Measurements from ENCODE around the gene DUSP12. TPM values are rescaled to one million over a fixed set of nuclear protein-coding genes. Genes with fewer than 3 reads are reported as not detected.

DUSP12 gene
- total RNA-seq, 1 donor from 2014 or later, result 8.2 TPM

DNA sequence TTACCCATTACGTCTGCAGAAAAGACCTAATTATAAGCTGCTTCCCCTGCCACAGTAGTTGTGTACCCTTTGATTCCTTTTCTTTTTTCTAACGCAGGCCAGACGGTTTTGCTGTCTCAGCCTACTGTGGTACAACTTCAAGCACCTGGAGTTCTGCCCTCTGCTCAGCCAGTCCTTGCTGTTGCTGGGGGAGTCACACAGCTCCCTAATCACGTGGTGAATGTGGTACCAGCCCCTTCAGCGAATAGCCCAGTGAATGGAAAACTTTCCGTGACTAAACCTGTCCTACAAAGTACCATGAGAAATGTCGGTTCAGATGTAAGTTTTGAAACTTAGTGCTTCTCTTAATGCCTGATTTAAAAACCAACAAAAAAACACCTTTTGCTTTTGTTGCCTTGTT, 52.4 kb downstream of the DUSP12 start:
- intact Hi-C loops (cut with DNase I), result no loop called here
- no peak for DNase-seq (ENCODE audit: low spot score)

DNA sequence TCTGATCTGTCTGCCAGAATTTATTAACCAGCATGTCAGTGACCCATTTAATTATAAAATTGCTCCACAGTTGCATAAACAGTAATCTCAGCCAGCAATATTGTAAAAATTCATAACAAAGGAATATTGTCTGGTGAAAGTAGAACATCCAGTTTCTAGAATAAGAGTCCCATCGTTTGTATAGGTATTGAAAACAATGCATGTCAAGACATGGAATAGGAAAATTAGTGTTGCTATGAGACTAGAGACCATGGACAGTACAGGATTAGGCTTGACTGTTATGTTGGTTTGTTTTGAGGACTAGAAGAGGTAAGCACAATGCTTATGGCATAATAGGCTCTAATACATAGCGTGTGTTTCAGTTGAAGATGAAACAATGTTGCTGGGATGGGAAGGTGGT, 53.6 kb downstream of the DUSP12 start:
- intact Hi-C loops (cut with DNase I), result no loop called here
- DNase-seq (ENCODE audit: low spot score), result no peak

DNA sequence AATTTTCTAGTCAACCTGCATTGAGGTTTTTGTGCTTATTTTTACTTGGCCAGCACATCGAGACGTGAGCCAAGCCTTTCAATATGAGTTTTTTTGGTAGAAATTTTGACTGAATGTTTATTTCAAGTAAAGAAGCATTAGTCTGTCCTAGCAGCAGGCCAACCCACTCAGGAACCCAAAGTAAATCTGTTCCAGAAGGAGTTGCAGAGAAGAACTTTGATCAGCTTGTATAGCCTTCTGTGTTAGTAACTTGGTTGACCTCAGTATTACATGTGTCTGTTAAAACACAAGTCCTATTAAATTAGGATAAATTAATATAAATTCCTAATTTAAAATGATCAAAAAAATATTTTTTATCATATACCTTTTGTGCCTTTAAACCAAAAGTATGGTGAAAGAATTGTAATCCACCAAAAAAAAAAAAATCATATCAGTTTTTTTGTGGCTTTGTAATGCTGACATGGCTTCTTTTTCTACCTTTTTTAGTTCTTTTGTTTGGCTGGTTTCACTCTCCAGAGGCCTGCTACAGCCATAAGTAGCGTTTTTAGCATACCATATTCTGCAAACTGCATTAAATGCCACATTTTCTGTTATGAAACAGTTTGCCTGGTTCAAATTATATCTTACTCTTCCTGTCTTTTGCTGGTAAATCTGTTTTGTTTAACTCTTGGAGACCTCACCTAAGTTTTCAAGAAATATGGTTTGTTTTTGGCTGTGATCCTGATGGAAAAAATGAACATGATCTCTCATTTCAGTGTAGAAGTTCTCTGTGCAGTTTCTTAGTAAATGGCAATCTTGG, 56.0 kb downstream of the DUSP12 start:
- no peak for DNase-seq (ENCODE audit: low spot score)
- intact Hi-C loops (cut with DNase I), result no loop called here

Other genes with a start within 250 kb of the DUSP12 start
- gene FCGR2A, start 244.3 kb upstream of the DUSP12 start, total RNA-seq, result 19.2 TPM
- gene HSPA6, start 225.2 kb upstream of the DUSP12 start, total RNA-seq, result 1.9 TPM
- gene FCGR3A, start 200.0 kb upstream of the DUSP12 start, total RNA-seq, result 14.7 TPM
- gene FCGR3B, start 118.6 kb upstream of the DUSP12 start, total RNA-seq, result 8.4 TPM
- gene FCGR2B, start 86.6 kb upstream of the DUSP12 start, total RNA-seq, result 5.6 TPM
- gene FCRLA, start 42.6 kb upstream of the DUSP12 start, total RNA-seq, result 0.40 TPM
- 0.38 TPM for gene FCRLB, start 28.2 kb upstream of the DUSP12 start, total RNA-seq
- 14.9 TPM for gene ATF6, start 16.5 kb downstream of the DUSP12 start, total RNA-seq

Measured in cardiac septum (tissue), 1 donor.